Thymus (tissue), 11 donors: ENCODE measurements around the gene KANSL3. TPM values are rescaled to one million over a fixed set of nuclear protein-coding genes. Genes with fewer than 3 reads are reported as not detected.
"Not testable (repeated sequence)": the region's sequence is repeated elsewhere in the genome, so short reads cannot be mapped to it uniquely, and the experiment has no call there.

Experiments
- DNase-seq, 9 donors: peaks; one replicate each; pipeline ENCODE4 v3.0.0-alpha.2; 2013; ENCODE audit warnings: low spot score in 9 of 9, low read depth in 6 of 9, missing footprints in 1 of 9
- H3K27ac ChIP-seq, 2 donors: one replicate each; pipeline ENCODE4 v1.5.1; 2013; ENCODE audit warnings: control low read depth in 1 of 2, low read depth in 1 of 2, low read length in 1 of 2, mild to moderate bottlenecking in 1 of 2, moderate library complexity in 1 of 2
- H3K27me3 ChIP-seq, 2 donors: one replicate each; pipeline ENCODE4 v1.5.1; 2013; ENCODE audit warnings: low read length in 1 of 2; ENCODE audit not compliant: control insufficient read depth in 2 of 2, insufficient read depth in 1 of 2
- H3K36me3 ChIP-seq, 2 donors: one replicate each; pipeline ENCODE4 v1.5.1; 2013; ENCODE audit warnings: low read length in 1 of 2, mild to moderate bottlenecking in 1 of 2, moderate library complexity in 1 of 2; ENCODE audit not compliant: control insufficient read depth in 2 of 2, insufficient read depth in 2 of 2
- H3K4me1 ChIP-seq, 2 donors: one replicate each; pipeline ENCODE4 v1.5.1; 2013; ENCODE audit warnings: low read length in 2 of 2; ENCODE audit not compliant: control insufficient read depth in 2 of 2, insufficient read depth in 2 of 2
- H3K4me3 ChIP-seq, 2 donors: one replicate each; pipeline ENCODE4 v1.5.1; 2013; ENCODE audit warnings: low read length in 2 of 2, control low read depth in 1 of 2, mild to moderate bottlenecking in 1 of 2
- H3K9me3 ChIP-seq, 2 donors: one replicate each; pipeline ENCODE4 v1.5.1; 2013; ENCODE audit warnings: low read length in 1 of 2, mild to moderate bottlenecking in 1 of 2; ENCODE audit not compliant: control insufficient read depth in 2 of 2, insufficient read depth in 1 of 2
- WGBS: extraction: QIAGEN DNeasy Blood & Tissue Kit; methylation state at CpG from one replicate; pipeline ENCODE4 v1.1.7; 2013; 5-methylcytosine and 5-hydroxymethylcytosine counted together
- polyA plus RNA-seq: library from polyadenylated mRNA; stranded (reverse); fragments of 200-250 nt; gene quantifications from one replicate; pipeline ENCODE4 v1.2.3, GENCODE V29; 2013
- total RNA-seq: library from RNA; stranded (reverse); fragments of 120-200 nt; gene quantifications from one replicate; pipeline ENCODE4 v1.2.4, GENCODE V29; 2013
- donor health status: healthy.

The KANSL3 gene
- total and polyA plus RNA-seq, 2 donors: 21.2 to 27.2 TPM

DNA sequence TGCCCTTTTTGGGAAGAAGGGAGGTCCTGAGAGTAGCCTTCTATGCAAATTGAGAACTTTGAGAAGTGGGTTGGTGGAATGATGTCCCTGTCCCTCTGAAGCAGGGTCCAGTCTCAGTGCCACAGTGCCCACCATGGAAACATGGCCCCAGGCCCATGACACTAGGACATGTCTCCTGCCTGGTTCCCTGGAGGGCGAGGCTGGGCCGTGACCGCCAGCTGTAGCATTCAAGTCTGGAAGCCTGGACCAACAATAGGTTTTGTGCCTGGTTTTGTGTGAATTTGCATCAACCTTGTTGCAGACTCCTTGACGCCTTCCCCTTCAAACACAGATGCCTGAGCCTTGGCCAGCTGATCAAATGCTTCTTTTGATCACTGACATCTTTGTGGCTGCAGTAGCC, 74.1 kb downstream of the KANSL3 start:
- WGBS: 96% methylated on average over 4 of the region's 4 CpGs
- Histone ChIP-seq H3K9me3 (no peaks in the 10 kb centered on the region), H3K4me1 (no peaks in the 10 kb centered on the region), H3K4me3 (no peak overlapping the region), H3K27ac (no peak overlapping the region), H3K36me3 (no peaks in the 10 kb centered on the region), H3K27me3 (no peaks in the 10 kb centered on the region)
- no peak for DNase-seq

DNA sequence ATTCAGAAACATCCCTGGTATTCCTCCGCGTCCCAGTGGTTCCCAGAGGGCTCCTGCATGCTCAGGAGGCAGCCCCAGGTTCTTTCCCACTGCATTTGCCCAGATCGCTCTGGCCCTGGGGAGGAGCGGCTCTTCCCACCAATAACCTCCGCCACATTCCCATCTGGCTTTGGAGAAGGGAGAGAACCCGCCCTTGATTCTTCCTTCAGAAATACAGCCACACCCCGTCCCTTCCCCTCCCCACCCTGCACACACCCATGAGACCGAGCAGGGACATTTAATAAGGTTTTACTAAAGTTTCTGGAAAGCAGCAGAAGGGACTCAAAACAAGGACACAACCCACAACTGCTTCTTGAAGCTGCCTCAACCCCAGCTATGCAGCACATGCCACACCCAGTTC, 79.6 kb downstream of the KANSL3 start:
- peak overlapping the region in 1 of 2 donors; percentile 31 for H3K27ac ChIP-seq
- no peak for DNase-seq
- 97% methylated on average over 8 of the region's 8 CpGs for WGBS
- no peak overlapping the region for H3K4me3 ChIP-seq
- no peaks in the 10 kb centered on the region for H3K36me3 ChIP-seq
- H3K9me3 ChIP-seq: no peaks in the 10 kb centered on the region
- H3K27me3 ChIP-seq: no peaks in the 10 kb centered on the region
- H3K4me1 ChIP-seq: peaks cover 0 to 7% of the 10 kb centered on the region in 2 donors

DNA sequence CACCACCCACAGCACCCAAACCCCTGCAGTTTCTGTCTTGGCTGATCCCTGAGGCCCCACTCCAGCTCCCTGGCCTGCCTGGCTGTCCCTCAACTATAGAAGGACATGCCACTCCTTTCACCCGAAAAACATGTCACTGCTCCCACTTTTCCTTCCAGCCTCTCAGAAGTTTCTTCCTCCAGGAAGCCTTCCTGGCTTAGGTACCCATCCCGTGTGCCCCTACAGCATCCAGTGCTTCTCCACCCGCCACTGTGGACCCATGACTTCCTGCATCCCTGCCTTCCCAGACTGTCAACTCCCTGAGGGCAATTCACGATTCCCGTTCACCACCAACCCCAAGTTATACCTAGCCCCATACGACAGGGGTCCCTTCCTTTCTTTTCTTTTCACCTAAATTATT, 80.1 kb downstream of the KANSL3 start:
- no peak for DNase-seq
- Histone ChIP-seq H3K27me3 (no peaks in the 10 kb centered on the region), H3K9me3 (no peaks in the 10 kb centered on the region), H3K4me3 (no peak overlapping the region), H3K27ac (no peak overlapping the region), H3K36me3 (peaks cover 2% of the 10 kb centered on the region in 2 donors), H3K4me1 (peaks cover 0 to 7% of the 10 kb centered on the region in 2 donors)
- whole genome bisulfite sequencing: 95% methylated on average over 6 of the region's 6 CpGs

DNA sequence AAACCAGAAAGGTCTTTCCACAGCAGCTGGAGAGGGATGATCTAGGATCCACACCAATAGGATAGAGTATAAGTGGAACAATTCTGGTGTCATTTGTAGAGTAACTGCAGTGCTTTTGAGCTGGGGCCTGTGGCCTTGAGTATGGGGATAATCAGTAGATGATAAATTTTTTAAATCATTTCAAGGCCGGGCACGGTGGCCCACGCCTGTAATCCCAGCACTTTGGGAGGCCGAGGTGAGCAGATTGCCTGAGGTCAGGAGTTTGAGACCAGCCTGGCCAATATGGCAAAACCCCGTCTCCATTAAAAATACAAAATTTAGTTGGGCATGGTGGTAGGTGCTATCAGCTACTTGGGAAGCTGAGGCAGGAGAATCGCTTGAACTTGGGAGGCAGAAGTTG, 80.7 kb downstream of the KANSL3 start:
- H3K27ac ChIP-seq, H3K36me3 ChIP-seq, H3K4me3 ChIP-seq, H3K4me1 ChIP-seq, H3K9me3 ChIP-seq, H3K27me3 ChIP-seq, DNase-seq: not testable (repeated sequence)
- WGBS: 99% methylated on average over 6 of the region's 6 CpGs

DNA sequence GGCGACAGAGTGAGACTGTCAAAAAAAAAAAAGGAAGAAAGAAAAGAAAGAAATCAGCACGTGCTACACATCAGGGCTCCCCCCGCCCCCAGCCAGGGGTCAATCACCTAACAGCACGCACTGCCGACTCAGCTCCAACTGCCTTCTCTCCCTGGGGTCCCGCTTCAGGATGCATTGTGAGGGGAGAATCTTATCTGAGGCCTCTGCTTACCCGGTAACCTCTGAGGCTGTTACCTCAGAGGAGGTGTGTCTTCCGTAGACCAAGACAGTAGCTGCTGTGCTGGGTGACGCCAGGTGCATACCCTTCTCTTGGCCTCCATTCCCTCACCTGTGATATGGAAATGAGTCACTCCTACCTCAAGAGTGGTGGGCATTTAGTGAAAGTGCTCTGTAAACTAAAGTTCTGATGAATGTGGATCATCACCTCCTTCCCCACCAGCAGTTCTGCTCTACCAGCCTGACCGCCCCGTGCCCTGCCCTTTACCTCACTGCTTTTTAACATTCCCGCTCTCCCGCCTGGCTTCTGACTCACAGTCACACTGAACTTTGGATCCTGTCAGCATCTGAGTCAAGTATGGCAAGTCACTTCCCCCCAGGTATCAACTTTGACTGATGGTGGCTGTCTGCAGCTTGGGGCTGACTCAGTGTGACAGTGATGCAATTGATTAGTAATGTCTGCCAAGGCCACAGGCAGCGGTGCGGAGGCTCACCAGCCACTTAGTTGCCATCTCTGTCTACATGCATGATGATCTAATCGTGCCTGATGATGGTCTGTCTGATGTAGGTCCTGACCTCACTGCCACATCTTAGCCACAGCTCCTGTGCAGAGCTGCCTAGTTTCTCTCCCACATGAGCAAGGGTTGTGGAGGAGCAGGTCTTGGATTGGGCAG, 81.4 kb downstream of the KANSL3 start:
- Histone ChIP-seq H3K9me3 (no peaks in the 10 kb centered on the region), H3K27me3 (no peaks in the 10 kb centered on the region), H3K4me3 (no peak overlapping the region), H3K4me1 (peaks cover 0 to 7% of the 10 kb centered on the region in 2 donors), H3K27ac (no peak overlapping the region), H3K36me3 (peaks cover 7 to 16% of the 10 kb centered on the region in 2 donors)
- 95% methylated on average over 16 of the region's 16 CpGs for WGBS
- DNase-seq: no peak

DNA sequence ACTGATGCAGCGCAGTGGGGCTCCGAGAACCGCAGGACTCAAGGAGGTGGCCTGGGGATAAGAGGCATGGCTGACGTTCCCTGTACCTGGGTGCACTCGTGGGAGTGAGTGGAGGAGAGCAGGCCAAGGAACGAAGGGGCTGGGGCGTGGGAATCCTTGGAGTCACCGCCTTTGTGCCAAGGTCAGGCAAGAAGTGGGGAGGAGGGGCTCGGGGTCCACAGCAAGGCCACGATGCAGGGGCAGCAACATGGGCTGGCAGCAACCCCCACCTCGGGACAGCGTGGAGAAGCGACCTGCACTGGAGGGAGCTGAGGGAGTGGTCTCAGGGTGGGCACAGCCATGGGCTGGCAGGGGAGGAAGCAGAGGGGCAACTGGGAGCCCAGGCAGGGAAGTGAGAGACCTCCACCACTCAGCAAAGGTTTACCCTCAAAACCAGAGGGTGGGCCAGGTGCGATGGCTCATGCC, 82.9 kb downstream of the KANSL3 start:
- Histone ChIP-seq H3K4me1 (peaks cover 0 to 7% of the 10 kb centered on the region in 2 donors), H3K27ac (no peak overlapping the region), H3K9me3 (no peaks in the 10 kb centered on the region), H3K4me3 (no peak overlapping the region), H3K27me3 (no peaks in the 10 kb centered on the region), H3K36me3 (peaks cover 21 to 31% of the 10 kb centered on the region in 2 donors)
- 95% methylated on average over 14 of the region's 14 CpGs for WGBS
- no peak for DNase-seq

DNA sequence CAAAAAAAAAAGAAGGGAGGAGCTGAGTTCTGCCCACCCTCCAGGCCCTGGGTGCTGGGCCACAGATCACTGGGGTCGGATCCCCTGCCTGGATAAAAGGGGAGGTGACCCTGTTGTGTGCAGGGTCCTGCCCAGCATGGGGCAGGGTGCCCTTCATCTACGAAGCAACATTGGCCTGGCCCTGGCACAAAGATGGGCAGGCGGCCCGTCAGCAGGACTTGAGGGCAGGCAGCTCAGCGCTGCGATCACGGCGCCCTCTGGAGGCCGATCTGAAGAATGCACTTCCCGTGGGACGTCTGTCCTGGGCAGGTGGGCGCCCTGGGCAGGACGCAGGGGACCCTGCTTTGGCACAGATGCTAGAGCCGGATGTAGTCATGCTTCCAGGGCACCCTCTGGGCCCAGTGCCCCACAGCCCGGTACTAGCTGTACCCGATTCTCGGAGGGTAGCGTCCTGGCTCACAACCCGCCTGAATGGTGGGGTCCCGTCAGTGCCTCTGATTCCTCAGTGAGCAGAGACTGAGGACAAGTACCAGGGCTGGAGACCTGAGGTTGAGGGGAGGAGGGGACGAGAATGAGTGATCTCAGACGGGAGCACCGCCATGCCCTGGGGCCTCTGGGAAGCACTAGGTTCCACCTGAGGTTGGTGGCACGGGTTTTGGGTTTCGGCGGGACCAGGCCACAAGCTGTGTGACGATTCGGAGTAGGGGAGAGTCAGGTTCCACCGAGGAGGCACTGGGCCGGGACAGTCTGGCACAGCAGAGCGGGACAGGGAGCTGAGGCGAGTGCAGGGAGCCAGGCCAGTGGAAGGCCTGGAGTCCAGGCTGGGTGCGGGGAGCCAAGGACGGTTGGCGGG, 83.6 kb downstream of the KANSL3 start:
- H3K4me3 ChIP-seq: no peak overlapping the region
- no peaks in the 10 kb centered on the region for H3K27me3 ChIP-seq
- H3K9me3 ChIP-seq: no peaks in the 10 kb centered on the region
- peak; percentile 24 to 78 (median 47) for DNase-seq
- peaks cover 0 to 7% of the 10 kb centered on the region in 2 donors for H3K4me1 ChIP-seq
- H3K27ac ChIP-seq: no peak overlapping the region
- WGBS: 44% methylated on average over 35 of the region's 35 CpGs
- peaks cover 24 to 37% of the 10 kb centered on the region in 2 donors for H3K36me3 ChIP-seq

DNA sequence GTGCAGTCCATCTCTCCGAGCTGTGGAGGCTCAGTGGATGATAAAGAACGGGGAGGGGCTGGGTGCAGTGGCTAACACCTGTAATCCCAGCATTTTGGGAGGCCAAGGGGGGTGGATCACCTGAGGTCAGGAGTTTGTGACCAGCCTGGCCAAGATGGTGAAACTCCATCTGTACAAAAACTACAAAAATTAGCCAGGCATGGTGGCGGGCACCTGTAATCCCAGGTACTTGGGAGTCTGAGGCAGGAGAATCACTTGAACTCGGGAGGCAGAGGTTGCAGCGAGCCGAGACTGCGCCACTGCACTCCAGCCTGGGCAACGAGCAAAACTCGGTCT, 84.2 kb downstream of the KANSL3 start:
- H3K4me3 ChIP-seq: not testable (repeated sequence)

More for the DNA sequence above, 84.2 kb downstream of the KANSL3 start:
- 52% methylated on average over 9 of the region's 9 CpGs for whole genome bisulfite sequencing
- not testable (repeated sequence) for DNase-seq, H3K27ac ChIP-seq, H3K9me3 ChIP-seq, H3K27me3 ChIP-seq, H3K4me1 ChIP-seq
- peaks cover 30 to 43% of the 10 kb centered on the region in 2 donors for H3K36me3 ChIP-seq
